Measurements from ENCODE around the gene S100A2. TPM values are rescaled to one million over a fixed set of nuclear protein-coding genes. Genes with fewer than 3 reads are reported as not detected.

S100A2 gene
- total and polyA plus RNA-seq, 7 donors: 0.86 to 15.4 (median 1.1) TPM

- Histone ChIP-seq H3K9me3 (no peaks in the 10 kb centered on the region), H3K4me1 (peaks cover 12% of the 10 kb centered on the region), H3K27ac (no peak overlapping the region), H3K36me3 (ENCODE audit: insufficient read depth in 1 of 2, low read depth in 1 of 2) (no peaks in the 10 kb centered on the region), H3K27me3 (ENCODE audit: insufficient read depth in 3 of 3, low read length in 2 of 3) (peaks cover 0 to 8% (median 0%) of the 10 kb centered on the region in 3 donors), H3K4me3 (no peak overlapping the region)
- intact Hi-C loops (cut with DNase I): no loop called here
- TF ChIP-seq CTCF (IDR thresholded peaks at IDR 0.05): no peak
- DNase-seq (no peak), ATAC-seq (no peak)
- 95 to 98% (median 97%) methylated on average over 6 of the region's 6 CpGs for WGBS, 3 donors
Observed at GRCh38 chr1:153537376-153537730, 28.3 kb downstream of the S100A2 start.

GRCh38 chr1:153536671-153537375 lies 28.8 kb downstream of the S100A2 start:
- Histone ChIP-seq H3K9me3 (no peaks in the 10 kb centered on the region), H3K4me3 (peak overlapping the region; percentile 77), H3K27me3 (ENCODE audit: insufficient read depth in 3 of 3, low read length in 2 of 3) (peaks cover 0 to 8% (median 0%) of the 10 kb centered on the region in 3 donors), H3K36me3 (ENCODE audit: insufficient read depth in 1 of 2, low read depth in 1 of 2) (no peaks in the 10 kb centered on the region), H3K4me1 (peaks cover 12% of the 10 kb centered on the region), H3K27ac (no peak overlapping the region)
- intact Hi-C loops (cut with DNase I): no loop called here
- DNase-seq (no peak), ATAC-seq (no peak)
- WGBS, 3 donors: 77 to 89% (median 84%) methylated on average over 9 of the region's 9 CpGs
- no peak for TF ChIP-seq CTCF (IDR thresholded peaks at IDR 0.05)

- Histone ChIP-seq H3K27me3 (ENCODE audit: insufficient read depth in 3 of 3, low read length in 2 of 3) (peaks cover 0 to 12% (median 0%) of the 10 kb centered on the region in 3 donors), H3K4me3 (peak overlapping the region; percentile 77), H3K27ac (peak overlapping the region; percentile 75), H3K9me3 (no peaks in the 10 kb centered on the region), H3K36me3 (ENCODE audit: insufficient read depth in 1 of 2, low read depth in 1 of 2) (no peaks in the 10 kb centered on the region), H3K4me1 (peaks cover 12% of the 10 kb centered on the region)
- ATAC-seq (peak; percentile 53 to 70 (median 69)), DNase-seq (peak; percentile 92)
- intact Hi-C loops (cut with DNase I): no loop called here
- no peak for TF ChIP-seq CTCF (IDR thresholded peaks at IDR 0.05)
- 1 to 3% (median 2%) methylated on average over 27 to 38 of the region's 38 CpGs for WGBS, 3 donors
Observed at GRCh38 chr1:153536012-153536670, 29.5 kb downstream of the S100A2 start.

- DNase-seq (peak; percentile 72 to 78), ATAC-seq (peak; percentile 31 to 54 (median 42))
- Histone ChIP-seq H3K27me3 (ENCODE audit: insufficient read depth in 3 of 3, low read length in 2 of 3) (peaks cover 0 to 12% (median 0%) of the 10 kb centered on the region in 3 donors), H3K36me3 (ENCODE audit: insufficient read depth in 1 of 2, low read depth in 1 of 2) (no peaks in the 10 kb centered on the region), H3K27ac (peak within 1 kb of the TSS; percentile 75), H3K9me3 (no peaks in the 10 kb centered on the region), H3K4me1 (peaks cover 12% of the 10 kb centered on the region), H3K4me3 (peak within 1 kb of the TSS; percentile 77)
- intact Hi-C loops (cut with DNase I): no loop called here
- no peak for TF ChIP-seq CTCF (IDR thresholded peaks at IDR 0.05)
- WGBS, 3 donors: 14 to 26% (median 17%) methylated on average over 15 to 18 of the region's 18 CpGs
Observed at GRCh38 chr1:153535242-153536011, 30.2 kb downstream of the S100A2 start, which contains the start of gene S100A6. Gene S100A6 (minus strand): TSS chr1:153535991. CDS start chr1:153535339, 652 bp downstream.
